Activated CD8-positive, alpha-beta memory T cell treated with anti-CD3 and anti-CD28 coated beads, Interleukin-2, amount 50 U/mL, for 24 hours (primary cell): ENCODE data around the gene PRSS8.
"Not testable (repeated sequence)": the region's sequence is repeated elsewhere in the genome, so short reads cannot be mapped to it uniquely, and the experiment has no call there.

ENCODE experiments used
- DNase-seq: peaks from one replicate; pipeline ENCODE4 v3.0.0-alpha.2; 2020; ENCODE audit errors: extremely low read depth

PRSS8 gene

GRCh38 chr16:31105677-31106213 lies 29.8 kb downstream of the PRSS8 start:
- DNase-seq, result peak; percentile 62

- DNase-seq, result not testable (repeated sequence)
These were observed 34.5 kb downstream of the PRSS8 start for GRCh38 chr16:31100876-31101641.

- no peak for DNase-seq
These were observed 35.5 kb downstream of the PRSS8 start for GRCh38 chr16:31099860-31100638.

- DNase-seq, result peak; percentile 78
These were observed 41.0 kb downstream of the PRSS8 start, which contains the start of gene VKORC1 for GRCh38 chr16:31094424-31095120. VKORC1 (minus strand) TSS chr16:31094797; CDS start chr16:31094729, 68 bp downstream.

- DNase-seq, result no peak
These were observed 41.5 kb downstream of the PRSS8 start for GRCh38 chr16:31094088-31094423.

- no peak for DNase-seq
These were observed 42.3 kb downstream of the PRSS8 start for GRCh38 chr16:31093132-31093703.

- DNase-seq, result no peak
These were observed 43.2 kb downstream of the PRSS8 start for GRCh38 chr16:31092330-31092729.

- DNase-seq, result no peak
These were observed 45.0 kb downstream of the PRSS8 start for GRCh38 chr16:31090540-31090939.

- no peak for DNase-seq
These were observed 46.3 kb downstream of the PRSS8 start for GRCh38 chr16:31089199-31089598.

- no peak for DNase-seq
These were observed 46.9 kb downstream of the PRSS8 start, which contains the start of gene PRSS53 for GRCh38 chr16:31088459-31089183. PRSS53 (minus strand) TSS chr16:31088943; CDS start chr16:31088809, 134 bp downstream.

- DNase-seq, result no peak
These were observed 47.6 kb downstream of the PRSS8 start for GRCh38 chr16:31087971-31088370.

GRCh38 chr16:31087481-31087880 lies 48.0 kb downstream of the PRSS8 start:
- DNase-seq, result no peak

GRCh38 chr16:31086629-31086906 lies 49.0 kb downstream of the PRSS8 start:
- no peak for DNase-seq

- DNase-seq, result no peak
These were observed 49.5 kb downstream of the PRSS8 start for GRCh38 chr16:31085873-31086628.

GRCh38 chr16:31085411-31085810 lies 50.1 kb downstream of the PRSS8 start:
- no peak for DNase-seq

- no peak for DNase-seq
These were observed 50.8 kb downstream of the PRSS8 start for GRCh38 chr16:31084584-31085302.

- no peak for DNase-seq
These were observed 51.5 kb downstream of the PRSS8 start for GRCh38 chr16:31083981-31084380.

- no peak for DNase-seq
These were observed 52.0 kb downstream of the PRSS8 start for GRCh38 chr16:31083556-31083955.

- no peak for DNase-seq
These were observed 52.4 kb downstream of the PRSS8 start for GRCh38 chr16:31083081-31083480.
